Endothelial cell of umbilical vein (primary cell): ENCODE data around the gene TSPAN5. TPM values are rescaled to one million over a fixed set of nuclear protein-coding genes. Genes with fewer than 3 reads are reported as not detected.

ENCODE experiments used
- BruUV-seq: library from RNA; stranded (reverse); fragments of 400-500 nt; replicated peaks from 2 replicates; lab custom pipeline; 2021; lab: Mats Ljungman, UMichigan
- CTCF ChIA-PET: fragments of 300-600, 350-600 bp; sonication (Branson Sonifier 250); formaldehyde crosslinking; loops from one replicate; lab custom pipeline; 2021; ENCODE audit warnings: antibody characterized with exemption, inconsistent platforms; lab: Charles Lee
- POLR2A ChIA-PET: fragments of 300-600, 350-600 bp; sonication (Branson Sonifier 250); formaldehyde crosslinking; loops from one replicate; lab custom pipeline; 2021; ENCODE audit warnings: antibody characterized with exemption, inconsistent platforms; lab: Charles Lee
- DNase-seq: peaks from one replicate; pipeline ENCODE4 v3.0.0-alpha.2; 2011; ENCODE audit warnings: low read depth, low spot score
- FAIRE-seq: peaks from 2 replicates; lab custom pipeline; 2011; peaks lifted over from hg19 to GRCh38; lab: Jason Lieb, UNC
- H2AFZ ChIP-seq: 2 replicates; pipeline ENCODE4 v1.6.0; 2012; ENCODE audit warnings: low read depth, low read length, control low read depth, inconsistent platforms
- H3K27ac ChIP-seq: 2 replicates; pipeline ENCODE4 v1.5.1; 2011; ENCODE audit warnings: low read depth, mild to moderate bottlenecking, control low read depth, low read length, moderate library complexity; ENCODE audit not compliant: insufficient read depth
- H3K27me3 ChIP-seq, 2 experiments: 2 replicates each; pipeline versions ENCODE4 v1.6.0 to v1.6.1; 2011; ENCODE audit warnings: low read length in 2 of 2, mixed read lengths in 1 of 2; ENCODE audit not compliant: control insufficient read depth in 2 of 2, insufficient read depth in 2 of 2
- H3K36me3 ChIP-seq, 2 experiments: 2 replicates in 1 of 2; 3 replicates in 1 of 2; pipeline ENCODE4 v1.5.1; 2011; ENCODE audit warnings: low read length in 2 of 2, mild to moderate bottlenecking in 1 of 2, moderate library complexity in 1 of 2; ENCODE audit not compliant: control insufficient read depth in 2 of 2, insufficient read depth in 2 of 2; ENCODE audit errors: extremely low read depth in 1 of 2
- H3K4me1 ChIP-seq: 3 replicates; pipeline ENCODE4 v1.5.1; 2011; ENCODE audit warnings: mild to moderate bottlenecking, low read length; ENCODE audit not compliant: control insufficient read depth, insufficient read depth; ENCODE audit errors: extremely low read depth
- H3K4me2 ChIP-seq: 2 replicates; pipeline ENCODE4 v1.6.1; 2011; ENCODE audit warnings: low read length, control low read depth, mixed read lengths; ENCODE audit not compliant: insufficient read depth
- H3K4me3 ChIP-seq, 3 experiments: fragments of 200-600 bp in 1 of 3; sonication (generic), shearing (Covaris generic) in 1 of 3; replicated peaks in 1 of 3; 2 replicates each; pipeline ENCODE4 v1.5.1; 2011 to 2016; ENCODE audit warnings: control low read depth in 3 of 3, low read length in 3 of 3, mild to moderate bottlenecking in 2 of 3, inconsistent platforms in 1 of 3, low read depth in 1 of 3, moderate library complexity in 1 of 3; ENCODE audit not compliant: insufficient read depth in 1 of 3
- H3K79me2 ChIP-seq: 2 replicates; pipeline ENCODE4 v1.6.0; 2012; ENCODE audit warnings: low read length, inconsistent platforms; ENCODE audit not compliant: control insufficient read depth, insufficient read depth
- H3K9ac ChIP-seq: replicated peaks from 2 replicates; pipeline ENCODE3; 2011; ENCODE audit warnings: low read length, control low read depth; ENCODE audit not compliant: insufficient read depth; ENCODE audit errors: extremely low read depth
- H3K9me1 ChIP-seq: replicated peaks from 3 replicates; pipeline ENCODE4 v1.6.0; 2011; ENCODE audit warnings: mild to moderate bottlenecking, low read length; ENCODE audit not compliant: control insufficient read depth, insufficient read depth; ENCODE audit errors: extremely low read depth
- H3K9me3 ChIP-seq: replicated peaks from 2 replicates; pipeline ENCODE4 v1.5.1; 2012; ENCODE audit warnings: low read length, inconsistent platforms; ENCODE audit not compliant: control insufficient read depth, insufficient read depth
- H4K20me1 ChIP-seq: replicated peaks from 2 replicates; pipeline ENCODE3; 2011; ENCODE audit warnings: mild to moderate bottlenecking, low read length; ENCODE audit not compliant: control insufficient read depth, insufficient read depth; ENCODE audit errors: extremely low read depth
- CTCF ChIP-seq, 2 donors: IDR thresholded peaks; 1 replicate in 1 of 2; 2 replicates in 1 of 2; pipeline ENCODE4 v1.5.1; 2011; ENCODE audit warnings: low read length in 2 of 2, mild to moderate bottlenecking in 2 of 2, moderate library complexity in 2 of 2, control low read depth in 1 of 2, inconsistent platforms in 1 of 2, low read depth in 1 of 2; ENCODE audit not compliant: insufficient read depth in 1 of 2; ENCODE audit errors: extremely low read depth in 1 of 2
- FOS ChIP-seq: IDR thresholded peaks from 2 replicates; pipeline ENCODE4 v1.6.1; 2011; ENCODE audit warnings: mild to moderate bottlenecking, low read length, moderate library complexity, borderline replicate concordance; ENCODE audit not compliant: insufficient read depth
- MYC ChIP-seq: IDR thresholded peaks from one replicate; pipeline ENCODE4 v1.6.1; 2011; ENCODE audit warnings: mild to moderate bottlenecking, low read depth, low read length
- POLR2A ChIP-seq: IDR thresholded peaks from 2 replicates; pipeline ENCODE4 v1.6.1; 2012; ENCODE audit warnings: low read depth, mild to moderate bottlenecking, control low read depth, low read length
- dilution Hi-C: fragments of 300-500 bp; cut with MboI; formaldehyde crosslinking; loops from one replicate; pipeline ENCODE4 v1.15.0; 2019; ENCODE audit warnings: low sequenced_read_pairs; ENCODE audit not compliant: extremely low pct_ligation_motif_present
- intact Hi-C: fragments of 100-400 bp; cut with micrococcal nuclease; formaldehyde crosslinking; loops from one replicate; pipeline ENCODE4 v1.10.0; 2022
- polyA plus RNA-seq, 4 experiments: library from polyadenylated mRNA; depleted of rRNA in 3 of 4; stranded (reverse) in 3 of 4; unstranded in 1 of 4; fragments of >200 nt; gene quantifications; 2 replicates each; pipeline versions ENCODE4 v1.2.1 to v1.2.3, GENCODE V29; 2011 to 2012; ENCODE audit warnings: missing spikeins in 1 of 4
- total RNA-seq: library from RNA; stranded (reverse); gene quantifications from 2 replicates; pipeline ENCODE4 v1.2.3, GENCODE V29; 2021

Gene TSPAN5
- total and polyA plus RNA-seq, 2 donors (not counting 3 experiments of a cell fraction or from before 2014, with no cell fraction given) = 45.1 to 50.2 TPM

- Histone ChIP-seq H3K4me1 (no peaks in the 10 kb centered on the region), H3K36me3 (peaks cover 0 to 5% of the 10 kb centered on the region in 2 experiments), H3K9ac (no peak overlapping the region), H3K4me2 (no peak overlapping the region), H3K4me3 (no peak overlapping the region), H3K9me3 (no peaks in the 10 kb centered on the region), H3K27me3 (no peaks in the 10 kb centered on the region), H3K79me2 (peaks cover 7% of the 10 kb centered on the region), H3K27ac (no peak overlapping the region), H4K20me1 (no peaks in the 10 kb centered on the region), H2AFZ (no peak overlapping the region), H3K9me1 (no peaks in the 10 kb centered on the region)
- intact Hi-C loops = loop anchor here (2.0 to 5.0 kb wide), 2 partner anchors 38 to 121 kb away; no protein-coding TSS in a partner anchor
- TF ChIP-seq FOS = no peak
- no peak for TF ChIP-seq MYC
- TF ChIP-seq CTCF (IDR thresholded peaks at IDR 0.05; ENCODE audit: extremely low read depth in 1 of 2, insufficient read depth in 1 of 2, low read depth in 1 of 2, low read length in 2 of 2) = peak; percentile 15 to 22
- DNase-seq = peak; percentile 23
- CTCF ChIA-PET = interaction anchor here (0.6 to 1.4 kb wide), 8 partner anchors 10 to 234 kb away, joined by 3 to 7 read pairs (median 4); no protein-coding TSS in a partner anchor
- POLR2A ChIA-PET = no interaction called here
- BruUV-seq = no TSS peak
- dilution Hi-C loops = no loop called here
- FAIRE-seq = no peak
Observed at GRCh38 chr4:98506462-98507132, 151.8 kb downstream of the TSPAN5 start.

- no peaks in the 10 kb centered on the region for H3K27me3 ChIP-seq
- H3K27ac ChIP-seq = no peak overlapping the region
- no peaks in the 10 kb centered on the region for H3K4me1 ChIP-seq
- no peak for DNase-seq
- no peaks in the 10 kb centered on the region for H3K9me1 ChIP-seq
- H3K36me3 ChIP-seq = peaks cover 0 to 5% of the 10 kb centered on the region in 2 experiments
- H3K9me3 ChIP-seq = no peaks in the 10 kb centered on the region
- H3K79me2 ChIP-seq = peaks cover 5% of the 10 kb centered on the region
- no peak for FAIRE-seq
- no peak overlapping the region for H3K9ac ChIP-seq
- H3K4me2 ChIP-seq = no peak overlapping the region
- no peak overlapping the region for H3K4me3 ChIP-seq
- intact Hi-C loops (loop anchor here (2.0 to 5.0 kb wide), 2 partner anchors 37 to 121 kb away; no protein-coding TSS in a partner anchor), dilution Hi-C loops (no loop called here)
- POLR2A ChIA-PET = no interaction called here
- CTCF ChIA-PET = interaction anchor here (0.6 to 1.3 kb wide), 5 partner anchors 17 to 235 kb away, joined by 3 to 7 read pairs (median 4); no protein-coding TSS in a partner anchor
- no peak overlapping the region for H2AFZ ChIP-seq
- BruUV-seq = no TSS peak
- no peaks in the 10 kb centered on the region for H4K20me1 ChIP-seq
- TF ChIP-seq POLR2A = no peak
Observed at GRCh38 chr4:98505992-98506391, 152.4 kb downstream of the TSPAN5 start.
